Right atrium auricular region (tissue), 2 donors: ENCODE results near the gene CELSR1. TPM values are rescaled to one million over a fixed set of nuclear protein-coding genes. Genes with fewer than 3 reads are reported as not detected.

ENCODE experiments used
- DNase-seq: peaks from one replicate; pipeline ENCODE4 v3.0.0-alpha.2; 2019; ENCODE audit warnings: low spot score
- H3K27ac ChIP-seq, 2 donors: fragments of 200-600 bp; sonication (generic); 1 replicate in 1 of 2; 2 replicates in 1 of 2; pipeline ENCODE4 v1.5.1; 2016 to 2019
- H3K27me3 ChIP-seq, 2 donors: fragments of 200-600 bp; sonication (generic); one replicate each; pipeline versions ENCODE4 v1.5.1 to v1.6.0; 2017 to 2019
- H3K36me3 ChIP-seq: fragments of 200-600 bp; sonication (generic); one replicate; pipeline ENCODE4 v1.5.1; 2016
- H3K4me1 ChIP-seq, 2 donors: fragments of 200-600 bp; sonication (generic); one replicate each; pipeline versions ENCODE4 v1.5.1 to v1.6.0; 2017 to 2019
- H3K4me3 ChIP-seq, 2 donors: fragments of 200-600 bp; sonication (generic); 1 replicate in 1 of 2; 2 replicates in 1 of 2; pipeline ENCODE4 v1.5.1; 2017 to 2019; ENCODE audit warnings: mild to moderate bottlenecking in 1 of 2, moderate library complexity in 1 of 2
- H3K9me3 ChIP-seq, 2 donors: fragments of 200-600 bp; sonication (generic); one replicate each; pipeline ENCODE4 v1.5.1; 2019
- total RNA-seq, 2 donors: library from RNA; depleted of rRNA; stranded (reverse); fragments of >200 nt; gene quantifications; one replicate each; pipeline ENCODE4 v1.1.0, GENCODE V29; 2016
- TF ChIP-seq, protein P1 (sequence below), 2 donors: fragments of 200-600 bp; sonication (generic); IDR thresholded peaks; one replicate each; pipeline ENCODE4 v1.5.1; 2019; ENCODE audit warnings: antibody characterized with exemption in 2 of 2

CELSR1 gene
- total RNA-seq, 2 donors from 2014 or later, result 7.1 to 9.6 TPM

DNA sequence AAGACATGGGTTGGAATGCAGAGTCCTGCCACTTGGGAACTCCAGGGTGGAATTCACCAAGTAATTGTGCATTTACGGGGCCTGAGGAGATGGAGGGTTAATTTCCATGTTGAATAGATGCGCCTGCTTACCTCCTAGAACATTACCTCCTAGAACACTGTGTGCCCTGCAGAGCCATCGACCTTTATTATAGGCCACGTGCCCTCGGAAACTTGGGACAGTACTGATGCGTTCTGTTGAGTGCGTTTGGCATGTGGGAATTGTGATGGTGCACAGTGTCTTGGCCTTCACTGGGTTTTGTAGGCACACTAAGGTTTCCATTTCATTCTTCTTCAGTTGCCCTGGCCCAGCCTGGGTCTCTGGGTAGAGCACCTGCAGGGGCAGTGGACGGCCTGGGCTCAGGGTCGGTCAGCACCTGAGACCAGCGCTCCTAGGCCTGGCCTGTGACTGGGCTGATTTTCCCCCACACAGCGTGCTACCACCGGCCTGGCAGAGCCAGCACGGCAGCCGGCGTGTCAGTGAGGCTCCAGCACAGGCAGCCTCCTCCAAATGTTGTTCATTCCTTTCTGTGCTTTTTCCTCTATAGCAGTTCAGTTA lies 189.2 kb downstream of the CELSR1 start:
- H3K36me3 ChIP-seq, result peaks cover 74% of the 10 kb centered on the region
- H3K27me3 ChIP-seq, result no peaks in the 10 kb centered on the region
- no peak overlapping the region for H3K4me3 ChIP-seq
- DNase-seq, result no peak
- H3K9me3 ChIP-seq, result no peaks in the 10 kb centered on the region
- TF ChIP-seq, protein P1, sequence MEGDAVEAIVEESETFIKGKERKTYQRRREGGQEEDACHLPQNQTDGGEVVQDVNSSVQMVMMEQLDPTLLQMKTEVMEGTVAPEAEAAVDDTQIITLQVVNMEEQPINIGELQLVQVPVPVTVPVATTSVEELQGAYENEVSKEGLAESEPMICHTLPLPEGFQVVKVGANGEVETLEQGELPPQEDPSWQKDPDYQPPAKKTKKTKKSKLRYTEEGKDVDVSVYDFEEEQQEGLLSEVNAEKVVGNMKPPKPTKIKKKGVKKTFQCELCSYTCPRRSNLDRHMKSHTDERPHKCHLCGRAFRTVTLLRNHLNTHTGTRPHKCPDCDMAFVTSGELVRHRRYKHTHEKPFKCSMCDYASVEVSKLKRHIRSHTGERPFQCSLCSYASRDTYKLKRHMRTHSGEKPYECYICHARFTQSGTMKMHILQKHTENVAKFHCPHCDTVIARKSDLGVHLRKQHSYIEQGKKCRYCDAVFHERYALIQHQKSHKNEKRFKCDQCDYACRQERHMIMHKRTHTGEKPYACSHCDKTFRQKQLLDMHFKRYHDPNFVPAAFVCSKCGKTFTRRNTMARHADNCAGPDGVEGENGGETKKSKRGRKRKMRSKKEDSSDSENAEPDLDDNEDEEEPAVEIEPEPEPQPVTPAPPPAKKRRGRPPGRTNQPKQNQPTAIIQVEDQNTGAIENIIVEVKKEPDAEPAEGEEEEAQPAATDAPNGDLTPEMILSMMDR (IDR thresholded peaks at IDR 0.05), result no peak
- peaks cover 0 to 64% of the 10 kb centered on the region in 2 donors for H3K4me1 ChIP-seq
- peak overlapping the region; percentile 84 to 94 for H3K27ac ChIP-seq

- Histone ChIP-seq H3K27ac (peak overlapping the region; percentile 84 to 94), H3K36me3 (peaks cover 73% of the 10 kb centered on the region), H3K4me3 (no peak overlapping the region), H3K27me3 (no peaks in the 10 kb centered on the region), H3K9me3 (no peaks in the 10 kb centered on the region), H3K4me1 (peaks cover 0 to 59% of the 10 kb centered on the region in 2 donors)
- TF ChIP-seq, protein P1 (IDR thresholded peaks at IDR 0.05), result no peak
- DNase-seq, result no peak
Measured at GRCh38 chr22:46347646-46348045, 189.8 kb downstream of the CELSR1 start.

DNA sequence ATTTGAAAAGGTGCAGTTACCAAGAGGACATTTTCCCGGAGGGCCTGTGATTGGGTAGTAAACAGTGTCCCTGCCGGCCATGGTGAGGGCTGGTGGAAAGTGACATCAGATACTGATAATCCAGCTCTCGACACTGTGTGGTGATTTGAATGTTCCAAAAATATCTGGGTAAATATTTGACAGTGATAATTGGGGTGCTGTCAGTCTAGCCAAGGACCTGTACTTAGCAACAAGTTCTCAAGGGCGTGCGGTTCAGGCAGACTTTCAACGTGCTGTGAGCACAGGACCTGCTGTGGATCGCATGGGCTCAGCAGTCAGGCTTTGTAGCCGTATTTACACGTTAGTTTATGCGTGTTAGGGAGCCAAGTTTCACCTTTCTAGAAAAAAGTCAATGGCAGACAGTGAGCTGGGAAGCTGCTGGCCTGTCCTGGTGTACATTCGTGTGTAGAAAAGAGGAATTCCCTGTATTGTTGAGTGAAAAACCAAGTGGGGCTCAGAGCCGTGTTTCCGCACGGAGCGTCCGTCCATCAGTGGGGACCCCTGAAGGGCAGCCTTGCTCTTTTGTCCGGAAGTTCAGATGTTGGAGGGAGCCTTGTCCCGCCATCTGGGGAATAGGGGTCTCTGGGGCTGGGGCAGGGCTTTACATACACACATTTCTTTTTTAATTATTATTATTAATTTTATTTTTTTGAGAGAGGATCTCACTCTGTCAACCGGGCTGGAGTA lies 190.6 kb downstream of the CELSR1 start:
- H3K36me3 ChIP-seq, result peaks cover 73% of the 10 kb centered on the region
- H3K27ac ChIP-seq, result peak overlapping the region; percentile 84 to 94
- no peak for DNase-seq
- H3K27me3 ChIP-seq, result no peaks in the 10 kb centered on the region
- H3K4me1 ChIP-seq, result peaks cover 0 to 53% of the 10 kb centered on the region in 2 donors
- H3K9me3 ChIP-seq, result no peaks in the 10 kb centered on the region
- TF ChIP-seq, protein P1 (IDR thresholded peaks at IDR 0.05), result no peak
- H3K4me3 ChIP-seq, result no peak overlapping the region

DNA sequence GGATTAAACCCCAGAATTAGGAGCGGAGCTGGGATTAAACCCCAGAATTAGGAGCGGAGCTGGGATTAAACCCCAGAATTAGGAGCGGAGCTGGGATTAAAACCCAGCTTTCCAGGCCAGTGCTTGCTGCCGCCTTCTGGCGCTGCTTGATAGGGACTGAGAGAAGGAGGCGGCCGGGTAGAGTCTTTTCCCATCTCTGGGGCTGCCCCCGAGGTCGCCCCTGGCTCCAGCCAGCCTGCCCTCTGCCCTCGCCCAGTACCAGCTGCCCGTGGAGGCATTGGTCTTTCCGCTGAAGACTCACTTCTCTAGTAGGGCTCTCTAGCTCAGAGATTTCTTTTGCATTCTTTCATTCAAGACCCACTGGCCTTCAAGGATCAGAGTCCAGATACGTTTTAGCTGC lies 196.7 kb downstream of the CELSR1 start:
- no peak overlapping the region for H3K27ac ChIP-seq
- H3K36me3 ChIP-seq, result peaks cover 64% of the 10 kb centered on the region

GRCh38 chr22:46339956-46340355 lies 197.5 kb downstream of the CELSR1 start:
- no peak for DNase-seq
- H3K27me3 ChIP-seq, result no peaks in the 10 kb centered on the region
- TF ChIP-seq, protein P1 (IDR thresholded peaks at IDR 0.05), result no peak
- peaks cover 57% of the 10 kb centered on the region for H3K36me3 ChIP-seq
- peaks cover 0 to 30% of the 10 kb centered on the region in 2 donors for H3K4me1 ChIP-seq
- H3K27ac ChIP-seq, result no peak overlapping the region
- no peaks in the 10 kb centered on the region for H3K9me3 ChIP-seq
- H3K4me3 ChIP-seq, result no peak overlapping the region

More for the DNA sequence above, 196.7 kb downstream of the CELSR1 start:
- no peaks in the 10 kb centered on the region for H3K9me3 ChIP-seq
- TF ChIP-seq, protein P1 (IDR thresholded peaks at IDR 0.05), result no peak
- no peaks in the 10 kb centered on the region for H3K27me3 ChIP-seq
- DNase-seq, result no peak
- no peak overlapping the region for H3K4me3 ChIP-seq
- H3K4me1 ChIP-seq, result peaks cover 0 to 31% of the 10 kb centered on the region in 2 donors
